SHP77 (cell line): Measurements from ENCODE around the gene CLDND2.
A peak's percentile ranks its signal among the peaks of the same experiment; 100 is the strongest.
"Not testable (repeated sequence)": the region's sequence is repeated elsewhere in the genome, so short reads cannot be mapped to it uniquely, and the experiment has no call there.

ENCODE experiments used
- DNase-seq, 2 experiments: peaks; one replicate each; lab custom pipeline; 2025; lab: John Stamatoyannopoulos, UW

The CLDND2 gene

DNA sequence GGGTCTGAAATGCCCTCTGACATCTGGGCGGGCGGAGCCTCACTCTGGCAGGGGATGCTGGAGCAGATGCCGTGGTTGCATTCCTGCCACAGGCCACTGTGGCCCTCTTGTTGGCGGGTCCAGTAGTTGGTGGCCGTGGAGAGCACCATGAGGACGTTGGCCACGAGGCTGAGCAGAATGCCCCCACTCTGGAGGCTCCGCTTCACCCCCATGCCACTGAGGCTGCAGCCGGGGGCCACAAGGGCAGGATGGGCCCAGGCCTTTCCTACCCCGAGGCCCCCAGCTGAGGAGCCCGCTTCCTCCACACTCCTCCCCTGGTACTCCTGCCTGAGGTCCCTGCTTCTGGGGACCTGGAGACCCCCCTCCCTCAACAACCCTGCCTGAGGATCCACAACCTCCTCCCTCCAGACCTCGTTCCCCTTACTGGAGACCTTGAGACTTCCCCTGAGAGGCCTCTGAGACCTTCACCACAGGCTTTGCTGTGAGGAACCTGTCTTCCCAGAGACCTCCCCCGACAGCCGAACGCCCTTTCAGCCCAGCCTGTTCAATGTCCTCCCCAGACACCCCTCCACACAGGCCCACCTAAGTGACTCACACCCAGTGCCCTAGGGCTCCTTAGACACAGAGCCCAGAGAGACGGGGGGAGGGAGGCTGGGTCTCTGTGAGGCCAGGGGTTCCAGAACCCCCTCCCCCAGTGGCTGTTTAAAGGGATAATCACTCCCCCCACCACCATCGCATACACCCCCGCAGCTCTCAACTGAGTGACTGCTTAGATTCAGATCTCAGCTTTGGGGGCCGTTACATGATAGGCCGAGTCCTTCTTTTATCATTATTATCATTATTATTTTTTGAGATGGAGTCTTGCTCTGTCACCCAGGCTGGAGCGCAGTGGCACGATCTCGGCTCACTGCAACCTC, at the start of gene CLDND2:
CLDND2 (minus strand) TSS at position 638 of the 917 bp plus-strand sequence; CDS start at position 212, 426 bp downstream.
- DNase-seq = no peak

- DNase-seq = no peak
Measured at GRCh38 chr19:51417810-51418157, 49.0 kb upstream of the CLDND2 start.

DNA sequence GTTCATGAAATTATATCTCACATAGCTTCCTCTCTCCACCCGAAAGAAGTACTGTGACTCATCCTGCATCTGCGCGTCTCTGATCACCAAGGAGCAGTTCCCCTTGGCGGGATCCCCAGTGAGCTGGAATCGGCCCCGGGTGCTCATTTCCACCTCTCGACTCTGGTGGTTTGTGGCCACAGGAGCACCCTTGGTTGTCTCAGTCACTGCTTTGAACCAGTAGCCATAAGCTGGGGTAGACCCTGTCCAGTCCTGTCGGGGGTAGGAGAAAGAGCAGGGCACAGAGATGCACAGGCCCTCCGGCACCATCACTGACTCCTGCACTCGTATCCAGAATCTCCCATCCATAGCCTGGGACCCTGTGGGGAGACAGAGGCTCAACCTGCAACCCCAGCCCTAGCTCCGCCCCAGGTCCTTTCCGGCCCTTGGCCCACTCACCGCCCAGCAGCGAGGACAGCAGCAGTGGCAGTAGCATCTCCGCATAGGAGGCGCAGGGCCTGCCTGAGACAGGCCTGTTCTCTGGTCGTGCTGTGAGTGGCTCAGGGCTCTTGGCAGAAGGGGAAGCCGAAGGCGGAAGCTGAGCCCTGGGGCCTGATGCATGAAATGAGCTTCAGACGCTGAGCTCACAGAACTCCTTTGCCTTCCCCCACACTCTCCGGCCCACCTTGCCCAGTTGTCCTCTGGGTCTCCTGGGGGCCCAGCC, 48.5 kb upstream of the CLDND2 start, which contains the start of gene SIGLEC10:
SIGLEC10 (minus strand) TSS at position 536 of the 703 bp plus-strand sequence; CDS start at position 475, 61 bp downstream.
- no peak for DNase-seq

DNA sequence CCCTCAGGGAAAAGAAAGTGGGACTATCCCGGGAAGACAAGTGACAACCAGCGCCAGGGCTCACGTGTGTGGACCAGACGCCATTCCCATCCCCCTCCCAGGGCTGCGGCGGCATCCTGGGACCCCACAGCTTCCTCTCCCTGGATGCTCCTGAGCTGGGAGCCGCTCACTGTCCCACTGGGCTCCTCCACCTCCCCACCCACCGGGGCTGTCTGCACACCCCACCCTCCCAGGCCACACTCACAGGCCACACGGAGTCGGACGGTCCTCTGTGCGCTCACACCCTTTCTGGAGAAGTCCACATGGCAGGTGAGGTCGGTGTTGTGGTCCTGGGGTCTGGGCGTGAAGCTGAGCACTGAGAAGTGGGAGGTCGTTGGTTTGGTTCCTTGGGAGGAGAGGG, 47.6 kb upstream of the CLDND2 start:
- DNase-seq = not testable (repeated sequence)

DNA sequence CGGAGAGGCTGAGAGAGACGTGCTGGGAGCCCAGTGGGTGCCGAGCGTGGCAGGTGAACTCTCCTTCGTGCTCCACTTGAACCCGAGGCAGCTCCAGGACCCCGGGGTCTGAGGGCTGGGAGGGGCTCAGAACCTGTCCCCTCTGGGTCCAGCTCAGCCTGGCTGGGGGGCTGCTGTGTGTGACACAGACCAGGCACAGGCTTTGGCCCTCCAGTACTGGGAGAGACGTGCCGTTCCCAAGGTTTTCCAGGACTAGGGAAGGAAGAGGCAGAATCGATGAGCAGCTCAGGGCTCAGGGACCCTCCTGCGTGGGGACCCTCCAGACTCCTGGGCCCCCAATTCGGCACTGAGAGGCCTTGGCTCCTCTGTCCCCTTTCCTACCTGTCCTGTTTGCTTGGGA, 46.4 kb upstream of the CLDND2 start:
- no peak for DNase-seq

GRCh38 chr19:51410950-51411748, 42.3 kb upstream of the CLDND2 start:
- no peak for DNase-seq

- peak; percentile 18 to 24 for DNase-seq
Measured at GRCh38 chr19:51407511-51408131, 38.8 kb upstream of the CLDND2 start.

- DNase-seq = no peak
Measured at GRCh38 chr19:51402117-51402516, 33.3 kb upstream of the CLDND2 start.

GRCh38 chr19:51399936-51400335, 31.1 kb upstream of the CLDND2 start:
- DNase-seq = not testable (repeated sequence)

GRCh38 chr19:51399231-51399630, 30.4 kb upstream of the CLDND2 start:
- DNase-seq = no peak

GRCh38 chr19:51398096-51398704, 29.4 kb upstream of the CLDND2 start:
- peak; percentile 13 to 21 for DNase-seq

DNA sequence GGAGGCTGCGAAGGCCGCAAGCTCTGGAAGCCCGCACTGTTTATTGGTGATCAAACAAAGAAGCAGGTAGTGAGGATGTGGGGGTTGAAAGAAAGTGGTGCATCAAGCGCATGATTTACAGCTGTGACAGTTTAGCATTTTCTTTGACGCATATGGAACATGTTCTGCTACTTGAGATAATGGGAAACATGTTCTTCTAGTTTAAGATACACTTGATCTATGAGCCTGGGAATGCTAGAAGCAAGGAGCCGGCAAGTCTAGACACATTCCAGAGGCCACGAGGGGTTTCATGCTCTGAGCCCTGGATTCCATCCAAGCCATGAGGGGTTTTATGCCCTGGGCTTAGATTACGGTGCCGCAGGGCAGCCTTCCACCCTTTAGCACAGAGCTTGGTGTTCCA, 28.6 kb upstream of the CLDND2 start:
- DNase-seq = not testable (repeated sequence)

DNA sequence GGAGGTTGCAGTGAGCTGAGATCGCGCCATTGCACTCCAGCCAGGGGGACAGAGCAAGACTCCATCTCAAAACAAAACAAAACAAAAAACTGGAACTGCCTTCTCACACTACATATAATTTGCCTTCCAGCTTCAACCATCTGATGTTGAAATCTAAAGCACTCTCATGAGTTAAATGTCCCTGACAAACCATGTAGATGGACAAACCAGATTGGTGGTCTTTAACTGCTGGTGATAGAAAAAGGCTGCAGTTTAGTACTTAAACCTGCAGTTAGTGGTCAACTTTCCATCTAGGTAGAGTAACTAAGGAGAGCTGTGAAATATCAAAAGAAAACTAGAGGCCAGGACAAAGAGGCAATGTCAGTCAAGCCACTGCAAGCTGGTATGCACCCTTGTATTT, 27.4 kb upstream of the CLDND2 start:
- DNase-seq = no peak

GRCh38 chr19:51394050-51394836, 25.4 kb upstream of the CLDND2 start:
- DNase-seq = peak; percentile 98

- DNase-seq = no peak
Measured at GRCh38 chr19:51392701-51393100, 23.9 kb upstream of the CLDND2 start.

DNA sequence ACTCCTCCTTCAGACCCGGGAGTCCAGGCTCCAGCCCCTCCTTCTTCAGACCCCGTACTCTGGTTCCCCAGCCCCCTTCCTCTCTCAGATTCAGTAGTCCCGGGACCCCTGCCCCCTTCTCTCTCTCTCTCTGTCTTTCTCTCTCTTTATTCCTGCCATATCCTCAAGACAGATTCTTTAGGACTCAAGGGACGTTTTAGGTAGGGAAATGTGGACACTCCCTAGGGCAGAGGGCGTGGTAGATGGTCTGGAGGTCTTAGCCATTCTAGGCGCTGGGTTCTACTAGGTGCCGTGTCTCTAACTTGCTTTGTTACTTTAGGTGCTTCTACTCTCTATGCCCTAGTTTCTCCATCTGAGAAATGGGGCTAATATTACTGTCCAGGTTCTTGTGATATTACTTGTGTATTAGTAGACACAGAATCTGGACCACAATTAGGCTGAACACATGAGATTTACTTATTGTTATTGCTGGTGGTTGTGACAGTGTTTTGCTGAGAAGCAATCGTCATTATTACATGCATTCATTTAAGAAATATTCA, 22.3 kb upstream of the CLDND2 start:
- no peak for DNase-seq

- DNase-seq = no peak
Measured at GRCh38 chr19:51389143-51389542, 20.3 kb upstream of the CLDND2 start.

DNA sequence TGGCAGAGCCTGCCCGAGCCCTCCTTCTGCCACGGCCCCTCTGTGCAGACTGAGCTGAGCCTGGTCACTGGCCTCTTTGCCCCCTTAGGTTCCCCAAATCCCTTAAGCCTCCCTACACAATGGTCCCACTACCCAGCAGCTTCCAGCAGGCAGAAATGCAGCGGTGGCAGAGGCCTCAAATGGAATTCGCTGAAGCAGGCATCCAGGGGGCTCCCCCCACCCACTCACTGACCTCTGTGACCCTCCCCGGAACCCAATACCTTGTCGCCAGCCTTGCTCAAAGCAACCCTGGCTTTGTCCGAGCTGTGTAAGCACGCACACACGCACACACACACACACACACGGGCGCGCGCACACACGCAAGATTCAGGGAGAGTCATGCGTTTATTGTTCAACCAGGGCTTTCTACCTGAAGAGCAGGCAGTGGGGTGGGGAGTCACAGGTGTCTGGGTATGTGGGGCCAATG, 19.2 kb upstream of the CLDND2 start, which contains the start of gene LIM2:
LIM2 (minus strand) TSS at position 51 of the 466 bp plus-strand sequence. CDS start 531 bp downstream, outside the sequence.
- DNase-seq = no peak

DNA sequence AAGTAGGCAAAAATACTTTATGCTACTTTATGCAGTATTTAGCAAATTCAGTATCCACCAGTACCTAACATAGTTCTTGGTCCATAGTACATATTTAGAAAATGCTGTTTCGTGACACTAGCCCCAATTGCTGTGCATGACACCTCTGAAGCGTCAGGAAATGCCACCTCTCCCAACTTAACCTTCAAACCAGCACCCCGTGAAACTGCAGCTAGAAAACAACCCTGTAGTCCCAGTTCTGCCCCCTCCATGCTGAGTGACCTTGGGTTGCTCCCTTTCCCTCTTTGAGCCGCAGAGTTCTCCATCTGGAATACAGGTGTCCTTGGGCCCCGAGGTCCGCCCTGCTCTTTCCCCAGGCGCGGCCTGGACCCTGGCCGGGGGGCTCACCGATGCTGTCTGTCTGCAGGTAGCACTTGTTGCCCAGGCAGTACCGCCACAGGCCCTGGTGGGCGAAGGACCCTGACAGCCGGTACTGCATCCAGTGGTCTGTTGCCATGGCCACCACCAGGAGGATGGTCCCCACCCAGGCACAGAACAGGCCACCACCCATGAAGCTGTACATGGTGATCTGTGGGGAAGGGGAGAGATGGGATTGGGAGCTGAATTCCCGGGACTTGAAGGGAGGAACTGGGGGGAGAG, 18.2 kb upstream of the CLDND2 start:
- no peak for DNase-seq
